K562 (cell line): ENCODE data around the gene NCAM2. TPM values are rescaled to one million over a fixed set of nuclear protein-coding genes. Genes with fewer than 3 reads are reported as not detected.

Experiments
- ATAC-seq: fragments of 200-7000 bp; cut with Tn5 transposase; 3 replicates; pipeline ENCODE4 v1.9.1; 2020; ENCODE audit warnings: moderate library complexity
- BruUV-seq: library from RNA; stranded (reverse); fragments of 400-500 nt; replicated peaks from 2 replicates; lab custom pipeline; 2021; lab: Mats Ljungman, UMichigan
- CTCF ChIA-PET: fragments of 300-600 bp; formaldehyde crosslinking; extraction: SDS; loops from one replicate; lab custom pipeline; 2021; ENCODE audit warnings: low intra/inter-chr PET ratio; lab: Yijun Ruan, JAX
- POLR2A ChIA-PET: fragments of 300-600, 350-650 bp; sonication (Branson Sonifier 250); formaldehyde crosslinking; extraction: SDS; loops from one replicate; lab custom pipeline; 2021; ENCODE audit warnings: antibody characterized with exemption, inconsistent platforms; lab: Yijun Ruan, JAX
- DNase-seq, 4 experiments: peaks; one replicate each; pipeline versions ENCODE4 v3.0.0 to v3.0.0-alpha.2; 2011 to 2018; ENCODE audit warnings: low spot score in 3 of 4, mixed read lengths in 3 of 4; ENCODE audit errors: extremely low read depth in 1 of 4
- FAIRE-seq: peaks from 2 replicates; lab custom pipeline; 2011; peaks lifted over from hg19 to GRCh38; lab: Jason Lieb, UNC
- H2AFZ ChIP-seq: 2 replicates; pipeline ENCODE4 v1.6.0; 2011; ENCODE audit warnings: low read depth, low read length, control low read depth, inconsistent platforms
- H3K27ac ChIP-seq: fragments of 200-600 bp; 3 replicates; pipeline ENCODE4 v1.8.0; 2011; ENCODE audit warnings: low read depth, mild to moderate bottlenecking, control low read depth, inconsistent platforms, low read length, moderate library complexity, mixed read lengths; ENCODE audit errors: extremely low read depth
- H3K27me3 ChIP-seq, 2 experiments: fragments of 300-600 bp in 1 of 2; 2 replicates in 1 of 2; 3 replicates in 1 of 2; pipeline versions ENCODE4 v1.6.0 to v1.8.0; 2011; ENCODE audit warnings: inconsistent platforms in 2 of 2, low read length in 2 of 2, mild to moderate bottlenecking in 1 of 2, mixed read lengths in 1 of 2, moderate library complexity in 1 of 2; ENCODE audit not compliant: control insufficient read depth in 2 of 2, insufficient read depth in 2 of 2
- H3K36me3 ChIP-seq: fragments of 300-600 bp; 3 replicates; pipeline ENCODE4 v1.8.0; 2011; ENCODE audit warnings: mild to moderate bottlenecking, low read length, inconsistent platforms; ENCODE audit not compliant: control insufficient read depth, insufficient read depth
- H3K4me1 ChIP-seq, 2 experiments: fragments of 200-600 bp in 1 of 2; replicated peaks in 1 of 2; 2 replicates in 1 of 2; 3 replicates in 1 of 2; pipeline versions ENCODE4 v1.5.1 to v1.8.0; 2011; ENCODE audit warnings: inconsistent platforms in 2 of 2, low read length in 2 of 2, mild to moderate bottlenecking in 1 of 2, mixed read lengths in 1 of 2, moderate library complexity in 1 of 2; ENCODE audit not compliant: control insufficient read depth in 2 of 2, insufficient read depth in 2 of 2
- H3K4me2 ChIP-seq: 2 replicates; pipeline ENCODE4 v1.6.1; 2011; ENCODE audit warnings: low read length, control low read depth, inconsistent platforms, mixed read lengths; ENCODE audit not compliant: insufficient read depth
- H3K4me3 ChIP-seq: fragments of 200-600 bp; sonication (generic), shearing (Covaris generic); 2 replicates; pipeline ENCODE4 v1.5.1; 2016; ENCODE audit warnings: control low read depth, inconsistent platforms
- H3K79me2 ChIP-seq: fragments of 200-600 bp; 3 replicates; pipeline ENCODE4 v1.8.0; 2011; ENCODE audit warnings: low read length, inconsistent platforms; ENCODE audit not compliant: control insufficient read depth, insufficient read depth
- H3K9ac ChIP-seq, 2 experiments: 2 replicates each; pipeline versions ENCODE4 v1.6.0 to v1.6.1; 2011; ENCODE audit warnings: low read depth in 2 of 2, low read length in 2 of 2, control low read depth in 1 of 2, inconsistent platforms in 1 of 2, mild to moderate bottlenecking in 1 of 2, mixed read lengths in 1 of 2; ENCODE audit not compliant: insufficient read depth in 1 of 2
- H3K9me1 ChIP-seq: one replicate; pipeline ENCODE4 v1.6.0; 2011; ENCODE audit warnings: inconsistent platforms, mild to moderate bottlenecking, low read length, moderate library complexity; ENCODE audit not compliant: control insufficient read depth, insufficient read depth
- H3K9me3 ChIP-seq: replicated peaks from 2 replicates; pipeline ENCODE4 v1.5.1; 2011; ENCODE audit warnings: low read depth, low read length, inconsistent platforms; ENCODE audit not compliant: control insufficient read depth, insufficient read depth
- H4K20me1 ChIP-seq: replicated peaks from 2 replicates; pipeline ENCODE4 v1.6.1; 2011; ENCODE audit warnings: low read length, inconsistent platforms, mixed read lengths; ENCODE audit not compliant: control insufficient read depth, insufficient read depth
- ARHGAP35 ChIP-seq: fragments of 450-650 bp; IDR thresholded peaks from 2 replicates; pipeline ENCODE4 v1.6.1; 2018; ENCODE audit not compliant: partially characterized antibody
- CHD4 ChIP-seq: fragments of 200-600 bp; sonication (generic); IDR thresholded peaks from 3 replicates; pipeline ENCODE4 v1.6.1; 2012; ENCODE audit warnings: low read depth, mild to moderate bottlenecking, mixed read lengths, low read length, inconsistent platforms; ENCODE audit not compliant: insufficient read depth, insufficient replicate concordance, poor library complexity, severe bottlenecking
- CTCFL ChIP-seq: IDR thresholded peaks from 2 replicates; pipeline ENCODE4 v1.6.1; 2011; ENCODE audit warnings: borderline replicate concordance, low read depth, mild to moderate bottlenecking, moderate library complexity, low read length; ENCODE audit not compliant: insufficient read depth, poor library complexity, severe bottlenecking
- FOXK2 ChIP-seq, 2 experiments: fragments of 450-650 bp; IDR thresholded peaks in 1 of 2; conservative IDR thresholded peaks in 1 of 2; 2 replicates each; pipeline ENCODE4 v1.6.1; 2016; ENCODE audit warnings: low read depth in 2 of 2, mild to moderate bottlenecking in 1 of 2
- HSF4 ChIP-seq: fragments of 250-450 bp; sonication (Bioruptor Pico); IDR thresholded peaks from 2 replicates; pipeline ENCODE4 v2.1.2; 2022; ENCODE audit warnings: mild to moderate bottlenecking, moderate library complexity, borderline replicate concordance
- KLF1 ChIP-seq: fragments of 450-650 bp; IDR thresholded peaks from 2 replicates; pipeline ENCODE4 v1.6.1; 2016; ENCODE audit warnings: missing genetic modification characterization, missing compliant biosample characterization
- LARP7 ChIP-seq: fragments of 450-650 bp; IDR thresholded peaks from 2 replicates; pipeline ENCODE4 v1.6.1; 2016
- SRF ChIP-seq, 2 experiments: fragments of 250-450, 450-650 bp in 1 of 2; sonication (Bioruptor Pico) in 1 of 2; sonication (generic) in 1 of 2; formaldehyde crosslinking; IDR thresholded peaks; 2 replicates each; pipeline versions ENCODE4 v1.5.0 to v1.5.1; 2020 to 2022; ENCODE audit warnings: mild to moderate bottlenecking in 1 of 2, missing genetic modification reagents in 1 of 2
- ZFPM2 ChIP-seq: fragments of 250-450 bp; sonication (Bioruptor Pico); IDR thresholded peaks from 2 replicates; pipeline ENCODE4 v1.5.1; 2022; ENCODE audit warnings: mild to moderate bottlenecking
- ZNF449 ChIP-seq: fragments of 250-450 bp; sonication (Bioruptor Pico); IDR thresholded peaks from 2 replicates; pipeline ENCODE4 v1.8.0; 2022; ENCODE audit warnings: moderate library complexity, mild to moderate bottlenecking, inconsistent platforms
- ZNF717 ChIP-seq: fragments of 250-450 bp; sonication (Bioruptor Pico); IDR thresholded peaks from 2 replicates; pipeline ENCODE4 v1.5.0; 2021
- WGBS: fragments of 100-300 bp; shearing (Covaris generic); methylation state at CpG from one replicate; pipeline ENCODE4 v1.1.6; 2016; ENCODE audit warnings: low coverage, mixed read lengths; ENCODE audit not compliant: insufficient coverage; ENCODE audit errors: missing lambda C conversion rate; 5-methylcytosine and 5-hydroxymethylcytosine counted together
- in situ Hi-C: fragments of 300-500 bp; cut with MboI; formaldehyde crosslinking; loops from 4 replicates; pipeline ENCODE4 v1.15.0; 2018; ENCODE audit warnings: inconsistent platforms, mixed read lengths
- intact Hi-C: fragments of 100-400 bp; cut with micrococcal nuclease; formaldehyde crosslinking; loops from 2 replicates; pipeline ENCODE4 v1.14.2; 2022
- polyA plus RNA-seq, 8 experiments: library from polyadenylated mRNA; depleted of rRNA in 4 of 8; stranded (reverse) in 5 of 8; unstranded in 3 of 8; fragments of >200 nt; fragmentation: Nextera tagmentation in 2 of 8; fragmentation: Illumina TruSeq in 1 of 8; extraction: Ambion mirVana in 2 of 8; extraction: Trizol in 1 of 8; gene quantifications; 2 replicates each; pipeline versions ENCODE4 v1.2.1 to v1.2.3, GENCODE V29; 2011 to 2014; ENCODE audit warnings: inconsistent platforms in 1 of 8, missing spikeins in 1 of 8
- total RNA-seq, 7 experiments: library from RNA; depleted of rRNA in 6 of 7; stranded (reverse); fragments of >200 nt in 6 of 7; fragmentation: Illumina TruSeq in 2 of 7; extraction: Trizol in 2 of 7; gene quantifications; 2 replicates each; pipeline versions ENCODE4 v1.2.1 to v1.2.3, GENCODE V29; 2011 to 2021; ENCODE audit warnings: low replicate concordance in 1 of 7
- TF ChIP-seq, protein P1 (sequence below): fragments of 450-650 bp; IDR thresholded peaks from 2 replicates; pipeline ENCODE4 v1.6.1; 2016; ENCODE audit warnings: antibody characterized with exemption
- TF ChIP-seq, protein P2 (sequence below): sonication (generic); formaldehyde crosslinking; IDR thresholded peaks from 2 replicates; pipeline ENCODE4 v1.8.1; 2023; ENCODE audit warnings: mild to moderate bottlenecking, missing genetic modification reagents
- TF ChIP-seq, protein P3 (sequence below): fragments of 250-450 bp; sonication (Bioruptor Pico); IDR thresholded peaks from 2 replicates; pipeline ENCODE4 v1.5.1; 2021; ENCODE audit warnings: mild to moderate bottlenecking

The NCAM2 gene
- total and polyA plus RNA-seq, 9 of the 15 experiments (the other 6 are each of a cell fraction or from before 2014, with no cell fraction given), result 14.0 to 58.2 (median 27.8) TPM

DNA sequence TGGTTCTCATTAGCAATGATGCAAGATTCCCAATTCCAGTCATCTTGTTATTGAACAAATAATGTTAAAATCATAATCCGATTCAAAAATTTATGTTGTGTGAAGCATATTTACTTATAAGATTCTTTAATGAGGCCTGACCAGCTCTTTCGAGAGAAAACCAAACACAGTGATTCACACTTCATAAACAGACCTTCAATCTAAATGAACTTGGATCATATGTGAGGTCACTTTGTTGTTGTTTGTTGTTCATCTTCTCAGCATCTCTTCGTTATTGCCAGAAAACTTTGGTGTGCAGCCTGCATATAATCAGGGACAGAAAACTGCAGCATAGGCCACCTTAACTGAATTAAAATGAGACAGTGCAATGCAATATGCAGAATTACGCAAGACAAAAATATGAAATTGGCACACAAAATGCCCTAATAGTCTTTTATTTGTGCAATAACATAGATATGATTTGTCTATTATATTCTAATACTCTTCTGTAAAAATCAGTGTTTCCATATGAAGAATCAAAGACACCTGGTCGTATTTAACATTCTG, 30.1 kb downstream of the NCAM2 start:
- ChIA-PET POLR2A (no interaction called here), CTCF (no interaction called here)
- 22% methylated on average over 5 of the region's 5 CpGs for WGBS
- H2AFZ ChIP-seq, result no peak overlapping the region
- intact Hi-C loops (no loop called here), in situ Hi-C loops (no loop called here)
- H3K27me3 ChIP-seq, result no peaks in the 10 kb centered on the region
- H3K4me2 ChIP-seq, result no peak overlapping the region
- FAIRE-seq (no peak), ATAC-seq (no peak), DNase-seq (no peak)
- no peak overlapping the region for H3K27ac ChIP-seq
- H3K9me1 ChIP-seq, result no peaks in the 10 kb centered on the region
- H3K79me2 ChIP-seq, result no peaks in the 10 kb centered on the region
- no peaks in the 10 kb centered on the region for H3K9me3 ChIP-seq
- no TSS peak for BruUV-seq
- no peaks in the 10 kb centered on the region for H4K20me1 ChIP-seq
- H3K9ac ChIP-seq, result no peak overlapping the region
- no peaks in the 10 kb centered on the region; a peak in 1 of 5 replicates for H3K4me1 ChIP-seq
- no peak overlapping the region for H3K4me3 ChIP-seq
- H3K36me3 ChIP-seq, result no peaks in the 10 kb centered on the region
- no peak for TF ChIP-seq SRF (CRISPR knock-in tag; IDR thresholded peaks at IDR 0.05)
- no peak for TF ChIP-seq FOXK2 (conservative IDR thresholded peaks at IDR 0.05 in 1 of 2, IDR thresholded peaks at IDR 0.05 in 1 of 2; ENCODE audit: low read depth in 2 of 2)
- no peak for TF ChIP-seq CHD4
- no peak for TF ChIP-seq KLF1
- TF ChIP-seq HSF4 (CRISPR knock-in tag), result no peak
- no peak for TF ChIP-seq ZNF449
- TF ChIP-seq, protein P1, sequence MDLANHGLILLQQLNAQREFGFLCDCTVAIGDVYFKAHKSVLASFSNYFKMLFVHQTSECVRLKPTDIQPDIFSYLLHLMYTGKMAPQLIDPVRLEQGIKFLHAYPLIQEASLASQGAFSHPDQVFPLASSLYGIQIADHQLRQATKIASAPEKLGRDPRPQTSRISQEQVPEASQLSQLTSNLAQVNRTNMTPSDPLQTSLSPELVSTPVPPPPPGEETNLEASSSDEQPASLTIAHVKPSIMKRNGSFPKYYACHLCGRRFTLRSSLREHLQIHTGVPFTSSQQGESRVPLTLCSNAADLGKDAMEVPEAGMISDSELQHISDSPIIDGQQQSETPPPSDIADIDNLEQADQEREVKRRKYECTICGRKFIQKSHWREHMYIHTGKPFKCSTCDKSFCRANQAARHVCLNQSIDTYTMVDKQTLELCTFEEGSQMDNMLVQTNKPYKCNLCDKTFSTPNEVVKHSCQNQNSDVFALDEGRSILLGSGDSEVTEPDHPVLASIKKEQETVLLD, result no peak
- TF ChIP-seq, protein P2, sequence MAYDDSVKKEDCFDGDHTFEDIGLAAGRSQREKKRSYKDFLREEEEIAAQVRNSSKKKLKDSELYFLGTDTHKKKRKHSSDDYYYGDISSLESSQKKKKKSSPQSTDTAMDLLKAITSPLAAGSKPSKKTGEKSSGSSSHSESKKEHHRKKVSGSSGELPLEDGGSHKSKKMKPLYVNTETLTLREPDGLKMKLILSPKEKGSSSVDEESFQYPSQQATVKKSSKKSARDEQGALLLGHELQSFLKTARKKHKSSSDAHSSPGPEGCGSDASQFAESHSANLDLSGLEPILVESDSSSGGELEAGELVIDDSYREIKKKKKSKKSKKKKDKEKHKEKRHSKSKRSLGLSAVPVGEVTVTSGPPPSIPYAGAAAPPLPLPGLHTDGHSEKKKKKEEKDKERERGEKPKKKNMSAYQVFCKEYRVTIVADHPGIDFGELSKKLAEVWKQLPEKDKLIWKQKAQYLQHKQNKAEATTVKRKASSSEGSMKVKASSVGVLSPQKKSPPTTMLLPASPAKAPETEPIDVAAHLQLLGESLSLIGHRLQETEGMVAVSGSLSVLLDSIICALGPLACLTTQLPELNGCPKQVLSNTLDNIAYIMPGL (CRISPR knock-in tag), result no peak
- TF ChIP-seq ZFPM2 (CRISPR knock-in tag), result no peak
- no peak for TF ChIP-seq ARHGAP35
- no peak for TF ChIP-seq LARP7
- TF ChIP-seq CTCFL, result no peak
- TF ChIP-seq, protein P3, sequence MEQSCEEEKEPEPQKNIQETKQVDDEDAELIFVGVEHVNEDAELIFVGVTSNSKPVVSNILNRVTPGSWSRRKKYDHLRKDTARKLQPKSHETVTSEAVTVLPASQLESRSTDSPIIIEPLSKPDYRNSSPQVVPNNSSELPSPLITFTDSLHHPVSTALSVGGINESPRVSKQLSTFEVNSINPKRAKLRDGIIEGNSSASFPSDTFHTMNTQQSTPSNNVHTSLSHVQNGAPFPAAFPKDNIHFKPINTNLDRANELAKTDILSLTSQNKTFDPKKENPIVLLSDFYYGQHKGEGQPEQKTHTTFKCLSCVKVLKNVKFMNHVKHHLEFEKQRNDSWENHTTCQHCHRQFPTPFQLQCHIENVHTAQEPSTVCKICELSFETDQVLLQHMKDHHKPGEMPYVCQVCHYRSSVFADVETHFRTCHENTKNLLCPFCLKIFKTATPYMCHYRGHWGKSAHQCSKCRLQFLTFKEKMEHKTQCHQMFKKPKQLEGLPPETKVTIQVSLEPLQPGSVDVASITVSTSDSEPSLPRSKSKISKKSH (CRISPR knock-in tag), result no peak
- TF ChIP-seq ZNF717 (CRISPR knock-in tag), result no peak
